Spinal cord (tissue), 10 donors: ENCODE data around the gene PLEKHH1. TPM values are rescaled to one million over a fixed set of nuclear protein-coding genes. Genes with fewer than 3 reads are reported as not detected.

Experiments used
- DNase-seq, 6 donors: peaks; one replicate each; pipeline versions ENCODE4 v3.0.0 to v3.0.0-alpha.2; 2013 to 2015; ENCODE audit warnings: low spot score in 6 of 6, low read depth in 4 of 6
- H3K27ac ChIP-seq: one replicate; pipeline ENCODE4 v1.5.1; 2013; ENCODE audit warnings: low read depth, low read length, control low read depth
- H3K27me3 ChIP-seq: one replicate; pipeline ENCODE4 v1.6.1; 2013; ENCODE audit warnings: low read length; ENCODE audit not compliant: control insufficient read depth, insufficient read depth
- H3K36me3 ChIP-seq: one replicate; pipeline ENCODE4 v1.6.1; 2013; ENCODE audit warnings: low read length; ENCODE audit not compliant: control insufficient read depth, insufficient read depth
- H3K4me1 ChIP-seq: one replicate; pipeline ENCODE4 v1.6.1; 2013; ENCODE audit warnings: low read length; ENCODE audit not compliant: control insufficient read depth, insufficient read depth
- H3K4me3 ChIP-seq: one replicate; pipeline ENCODE4 v1.5.1; 2013; ENCODE audit warnings: low read depth, low read length, control low read depth
- H3K9me3 ChIP-seq: one replicate; pipeline ENCODE4 v1.6.1; 2013; ENCODE audit warnings: low read length; ENCODE audit not compliant: control insufficient read depth, insufficient read depth
- WGBS: methylation state at CpG from one replicate; pipeline ENCODE4 v1.1.5; 2013; ENCODE audit warnings: missing lambda C conversion rate; ENCODE audit not compliant: insufficient coverage; 5-methylcytosine and 5-hydroxymethylcytosine counted together
- polyA plus RNA-seq, 2 donors: library from polyadenylated mRNA; unstranded; fragments of 120-200 nt; gene quantifications; one replicate each; pipeline ENCODE4 v1.2.1, GENCODE V29; 2013; ENCODE audit not compliant: insufficient read length in 2 of 2
- total RNA-seq, 2 donors: library from RNA; depleted of rRNA in 1 of 2; stranded (reverse); fragments of 120-200 nt in 1 of 2; fragments of >200 nt in 1 of 2; gene quantifications; one replicate each; pipeline versions ENCODE4 v1.2.3 to v1.2.4, GENCODE V29; 2013 to 2014
- donor health status: healthy.

The PLEKHH1 gene
- total and polyA plus RNA-seq, 4 donors = 20.7 to 81.8 (median 41.6) TPM

- H3K27me3 ChIP-seq = no peaks in the 10 kb centered on the region
- no CpG with 5 or more reads among the region's 5 CpGs for WGBS
- no peaks in the 10 kb centered on the region for H3K9me3 ChIP-seq
- H3K4me1 ChIP-seq = peaks cover 7% of the 10 kb centered on the region
- H3K36me3 ChIP-seq = peaks cover 2% of the 10 kb centered on the region
- no peak overlapping the region for H3K27ac ChIP-seq
- DNase-seq = no peak
- H3K4me3 ChIP-seq = no peak overlapping the region
These were observed 70.0 kb downstream of the PLEKHH1 start for GRCh38 chr14:67602995-67603545.

GRCh38 chr14:67607646-67608045 lies 74.6 kb downstream of the PLEKHH1 start:
- Histone ChIP-seq H3K4me1 (no peaks in the 10 kb centered on the region), H3K4me3 (no peak overlapping the region), H3K27me3 (no peaks in the 10 kb centered on the region), H3K9me3 (no peaks in the 10 kb centered on the region), H3K27ac (no peak overlapping the region), H3K36me3 (no peaks in the 10 kb centered on the region)
- DNase-seq = no peak
- WGBS = 100% methylated on average over 3 of the region's 5 CpGs

GRCh38 chr14:67609642-67610310 lies 76.7 kb downstream of the PLEKHH1 start:
- WGBS = 77% methylated on average over 4 of the region's 10 CpGs
- H3K9me3 ChIP-seq = no peaks in the 10 kb centered on the region
- no peaks in the 10 kb centered on the region for H3K36me3 ChIP-seq
- no peaks in the 10 kb centered on the region for H3K27me3 ChIP-seq
- H3K4me1 ChIP-seq = no peaks in the 10 kb centered on the region
- no peak overlapping the region for H3K4me3 ChIP-seq
- H3K27ac ChIP-seq = no peak overlapping the region
- DNase-seq = no peak

- DNase-seq = no peak
- H3K36me3 ChIP-seq = no peaks in the 10 kb centered on the region
- H3K4me3 ChIP-seq = no peak overlapping the region
- H3K27ac ChIP-seq = no peak overlapping the region
- H3K4me1 ChIP-seq = no peaks in the 10 kb centered on the region
- H3K27me3 ChIP-seq = no peaks in the 10 kb centered on the region
- no CpG with 5 or more reads among the region's 1 CpG for WGBS
- H3K9me3 ChIP-seq = no peaks in the 10 kb centered on the region
These were observed 77.4 kb downstream of the PLEKHH1 start for GRCh38 chr14:67610491-67610890.

- peaks cover 5% of the 10 kb centered on the region for H3K4me1 ChIP-seq
- DNase-seq = peak in 5 of 6 donors; percentile 20 to 87 (median 50)
- H3K9me3 ChIP-seq = no peaks in the 10 kb centered on the region
- no peak overlapping the region for H3K27ac ChIP-seq
- H3K36me3 ChIP-seq = no peaks in the 10 kb centered on the region
- H3K4me3 ChIP-seq = no peak overlapping the region
- H3K27me3 ChIP-seq = no peaks in the 10 kb centered on the region
These were observed 85.5 kb downstream of the PLEKHH1 start for GRCh38 chr14:67618617-67619063.

GRCh38 chr14:67619446-67620216 lies 86.5 kb downstream of the PLEKHH1 start, which contains the start of gene ARG2:
TSS of gene ARG2 (plus strand) at chr14:67619920. CDS start at chr14:67619978, 58 bp downstream.
- WGBS = under 1% methylated on average over 62 of the region's 62 CpGs
- Histone ChIP-seq H3K4me1 (peaks cover 5% of the 10 kb centered on the region), H3K4me3 (peak within 1 kb of the TSS; percentile 81), H3K27ac (peak within 1 kb of the TSS; percentile 70), H3K27me3 (no peaks in the 10 kb centered on the region), H3K9me3 (no peaks in the 10 kb centered on the region), H3K36me3 (no peaks in the 10 kb centered on the region)
- peak; percentile 71 to 98 (median 83) for DNase-seq

GRCh38 chr14:67620217-67620785 lies 87.2 kb downstream of the PLEKHH1 start:
- peak in 2 of 6 donors; percentile 66 to 82 for DNase-seq
- H3K4me3 ChIP-seq = peak overlapping the region; percentile 81

GRCh38 chr14:67622675-67623074 lies 89.6 kb downstream of the PLEKHH1 start:
- Histone ChIP-seq H3K4me1 (peaks cover 5% of the 10 kb centered on the region), H3K4me3 (no peak overlapping the region), H3K36me3 (no peaks in the 10 kb centered on the region), H3K9me3 (no peaks in the 10 kb centered on the region), H3K27ac (no peak overlapping the region), H3K27me3 (no peaks in the 10 kb centered on the region)
- WGBS = 67% methylated on average over 3 of the region's 4 CpGs
- DNase-seq = peak in 2 of 6 donors; percentile 13 to 18

More at GRCh38 chr14:67620217-67620785, 87.2 kb downstream of the PLEKHH1 start:
- WGBS = 2% methylated on average over 18 of the region's 19 CpGs
- Histone ChIP-seq H3K4me1 (peaks cover 5% of the 10 kb centered on the region), H3K36me3 (no peaks in the 10 kb centered on the region), H3K27ac (peak overlapping the region; percentile 54), H3K9me3 (no peaks in the 10 kb centered on the region), H3K27me3 (no peaks in the 10 kb centered on the region)

GRCh38 chr14:67623114-67623513 lies 90.0 kb downstream of the PLEKHH1 start:
- no CpG with 5 or more reads among the region's 2 CpGs for WGBS
- Histone ChIP-seq H3K27me3 (no peaks in the 10 kb centered on the region), H3K36me3 (no peaks in the 10 kb centered on the region), H3K9me3 (no peaks in the 10 kb centered on the region), H3K4me1 (peaks cover 5% of the 10 kb centered on the region), H3K4me3 (no peak overlapping the region), H3K27ac (no peak overlapping the region)
- peak in 1 of 6 donors; percentile 28 for DNase-seq
